HEK293 (cell line): Measurements from ENCODE around the gene RND2.

Source experiments
- BCL11A ChIP-seq: fragments of 450-650 bp; formaldehyde crosslinking; IDR thresholded peaks from 2 replicates; pipeline ENCODE4 v1.5.1; 2016; ENCODE audit warnings: low read depth, missing biosample characterization, missing genetic modification characterization
- FEZF1 ChIP-seq: fragments of 450-650 bp; formaldehyde crosslinking; IDR thresholded peaks from 2 replicates; pipeline ENCODE4 v1.5.1; 2016; ENCODE audit warnings: missing biosample characterization, missing genetic modification characterization
- HOXC10 ChIP-seq: sonication (generic); formaldehyde crosslinking; IDR thresholded peaks from 2 replicates; pipeline ENCODE4 v1.8.1; 2023; ENCODE audit warnings: mild to moderate bottlenecking, missing genetic modification reagents
- KLF7 ChIP-seq: fragments of 450-650 bp; formaldehyde crosslinking; IDR thresholded peaks from 2 replicates; pipeline ENCODE4 v1.5.1; 2016; ENCODE audit warnings: missing biosample characterization, missing genetic modification characterization, borderline replicate concordance
- KLF8 ChIP-seq: fragments of 450-650 bp; formaldehyde crosslinking; IDR thresholded peaks from 2 replicates; pipeline ENCODE4 v1.5.1; 2016; ENCODE audit warnings: missing biosample characterization, missing genetic modification characterization
- YY2 ChIP-seq: fragments of 450-650 bp; formaldehyde crosslinking; IDR thresholded peaks from 2 replicates; pipeline ENCODE4 v1.5.1; 2016; ENCODE audit warnings: missing biosample characterization, missing genetic modification characterization
- ZBTB8A ChIP-seq: fragments of 450-650 bp; formaldehyde crosslinking; IDR thresholded peaks from 2 replicates; pipeline ENCODE4 v1.5.1; 2016; ENCODE audit warnings: missing biosample characterization, missing genetic modification characterization
- ZFP37 ChIP-seq: fragments of 450-650 bp; formaldehyde crosslinking; IDR thresholded peaks from 2 replicates; pipeline ENCODE4 v1.5.1; 2016; ENCODE audit warnings: missing biosample characterization, missing genetic modification characterization
- ZNF133 ChIP-seq: fragments of 450-650 bp; formaldehyde crosslinking; IDR thresholded peaks from 2 replicates; pipeline ENCODE4 v1.5.1; 2016; ENCODE audit warnings: missing biosample characterization, missing genetic modification characterization
- ZNF146 ChIP-seq: fragments of 450-650 bp; formaldehyde crosslinking; IDR thresholded peaks from 2 replicates; pipeline ENCODE4 v1.5.1; 2016; ENCODE audit warnings: missing biosample characterization, missing genetic modification characterization
- ZNF169 ChIP-seq: fragments of 450-650 bp; formaldehyde crosslinking; IDR thresholded peaks from 2 replicates; pipeline ENCODE4 v1.5.1; 2016; ENCODE audit warnings: missing biosample characterization, missing genetic modification characterization
- ZNF280C ChIP-seq: fragments of 450-650 bp; formaldehyde crosslinking; IDR thresholded peaks from 2 replicates; pipeline ENCODE4 v1.5.1; 2016; ENCODE audit warnings: missing biosample characterization, missing genetic modification characterization
- ZNF350 ChIP-seq: fragments of 450-650 bp; formaldehyde crosslinking; IDR thresholded peaks from 2 replicates; pipeline ENCODE4 v1.5.0; 2017; ENCODE audit warnings: missing biosample characterization, mild to moderate bottlenecking, missing genetic modification characterization
- ZNF354C ChIP-seq: fragments of 450-650 bp; formaldehyde crosslinking; IDR thresholded peaks from 2 replicates; pipeline ENCODE4 v1.5.1; 2016; ENCODE audit warnings: missing biosample characterization, missing genetic modification characterization, low read depth, borderline replicate concordance
- ZNF366 ChIP-seq: fragments of 450-650 bp; formaldehyde crosslinking; conservative IDR thresholded peaks from 2 replicates; pipeline ENCODE4 v1.5.1; 2016; ENCODE audit warnings: missing biosample characterization, missing genetic modification characterization
- ZNF404 ChIP-seq: fragments of 450-650 bp; formaldehyde crosslinking; IDR thresholded peaks from 2 replicates; pipeline ENCODE4 v1.5.1; 2017; ENCODE audit warnings: missing biosample characterization, missing genetic modification characterization
- ZNF423 ChIP-seq: fragments of 450-650 bp; formaldehyde crosslinking; IDR thresholded peaks from 2 replicates; pipeline ENCODE4 v1.5.1; 2016; ENCODE audit warnings: missing biosample characterization, missing genetic modification characterization
- ZNF426 ChIP-seq: fragments of 450-650 bp; formaldehyde crosslinking; IDR thresholded peaks from 2 replicates; pipeline ENCODE4 v1.5.1; 2017; ENCODE audit warnings: missing biosample characterization, missing genetic modification characterization, mild to moderate bottlenecking, inconsistent platforms, moderate library complexity
- ZNF488 ChIP-seq: fragments of 450-650 bp; formaldehyde crosslinking; IDR thresholded peaks from 2 replicates; pipeline ENCODE4 v1.5.1; 2016; ENCODE audit warnings: missing biosample characterization, missing genetic modification characterization
- ZNF544 ChIP-seq: fragments of 450-650 bp; formaldehyde crosslinking; IDR thresholded peaks from 2 replicates; pipeline ENCODE4 v1.5.0; 2017; ENCODE audit warnings: missing biosample characterization, missing genetic modification characterization
- ZNF549 ChIP-seq: fragments of 450-650 bp; IDR thresholded peaks from 2 replicates; pipeline ENCODE4 v1.5.1; 2018; ENCODE audit warnings: missing biosample characterization, missing genetic modification characterization, mild to moderate bottlenecking, inconsistent platforms, moderate library complexity
- ZNF571 ChIP-seq: fragments of 450-650 bp; formaldehyde crosslinking; IDR thresholded peaks from 2 replicates; pipeline ENCODE4 v1.5.0; 2017; ENCODE audit warnings: missing biosample characterization, missing genetic modification characterization
- ZNF600 ChIP-seq: fragments of 450-650 bp; formaldehyde crosslinking; IDR thresholded peaks from 2 replicates; pipeline ENCODE4 v1.5.1; 2016; ENCODE audit warnings: missing biosample characterization, missing genetic modification characterization
- ZNF664 ChIP-seq: fragments of 450-650 bp; formaldehyde crosslinking; IDR thresholded peaks from 2 replicates; pipeline ENCODE4 v1.5.1; 2016; ENCODE audit warnings: missing biosample characterization, missing genetic modification characterization
- ZNF670 ChIP-seq: fragments of 450-650 bp; formaldehyde crosslinking; IDR thresholded peaks from 2 replicates; pipeline ENCODE4 v1.5.1; 2016; ENCODE audit warnings: missing biosample characterization, missing genetic modification characterization, low read depth
- ZNF701 ChIP-seq: fragments of 450-650 bp; formaldehyde crosslinking; IDR thresholded peaks from 2 replicates; pipeline ENCODE4 v1.5.1; 2016; ENCODE audit warnings: missing biosample characterization, missing genetic modification characterization
- ZNF747 ChIP-seq: fragments of 450-650 bp; formaldehyde crosslinking; IDR thresholded peaks from 2 replicates; pipeline ENCODE4 v1.5.1; 2016; ENCODE audit warnings: missing biosample characterization, missing genetic modification characterization
- ZNF830 ChIP-seq: fragments of 450-650 bp; IDR thresholded peaks from 2 replicates; pipeline ENCODE4 v1.5.0; 2018; ENCODE audit warnings: missing biosample characterization, missing genetic modification characterization, low read depth, mild to moderate bottlenecking, moderate library complexity
- ZSCAN30 ChIP-seq: fragments of 450-650 bp; IDR thresholded peaks from 2 replicates; pipeline ENCODE4 v1.5.1; 2018; ENCODE audit warnings: missing biosample characterization, mild to moderate bottlenecking, missing genetic modification characterization, moderate library complexity
- ZSCAN4 ChIP-seq: fragments of 450-650 bp; formaldehyde crosslinking; IDR thresholded peaks from 2 replicates; pipeline ENCODE4 v1.5.1; 2017; ENCODE audit warnings: missing biosample characterization, missing genetic modification characterization
- TF ChIP-seq, protein P1 (sequence below): sonication (generic); formaldehyde crosslinking; IDR thresholded peaks from 2 replicates; pipeline ENCODE4 v1.8.1; 2022; ENCODE audit warnings: mild to moderate bottlenecking, moderate library complexity, missing genetic modification reagents
- TF ChIP-seq, protein P2 (sequence below): fragments of 450-650 bp; formaldehyde crosslinking; IDR thresholded peaks from 2 replicates; pipeline ENCODE4 v1.5.1; 2016; ENCODE audit warnings: missing biosample characterization, missing genetic modification characterization

RND2 gene

GRCh38 chr17:43020789-43021740, 4.0 kb upstream of the RND2 start (continued):
- TF ChIP-seq ZFP37 (no peak), ZNF133 (tag by site-specific recombination) (no peak), ZNF488 (no peak), FEZF1 (tag by site-specific recombination) (no peak), ZNF280C (no peak), ZSCAN30 (tag by site-specific recombination) (no peak), ZNF366 (tag by site-specific recombination) (0 out of 2 replicates have a peak, but pooled peaks have one; percentile 8), ZNF664 (tag by site-specific recombination) (no peak), ZNF544 (tag by site-specific recombination) (no peak), HOXC10 (CRISPR knock-in tag) (no peak), ZNF146 (tag by site-specific recombination) (no peak), ZNF426 (tag by site-specific recombination) (no peak), KLF7 (tag by site-specific recombination) (peak; percentile 65; the same call in 1 of the 2 replicates), ZNF701 (tag by site-specific recombination) (no peak), ZNF354C (tag by site-specific recombination) (no peak), ZNF423 (tag by site-specific recombination) (no peak), ZNF404 (tag by site-specific recombination) (no peak), KLF8 (tag by site-specific recombination) (peak; percentile 19), ZNF549 (no peak), ZNF169 (tag by site-specific recombination) (no peak), ZBTB8A (tag by site-specific recombination) (no peak), YY2 (no peak), BCL11A (0 out of 2 replicates have a peak, but pooled peaks have one; percentile 13), ZSCAN4 (no peak), ZNF350 (tag by site-specific recombination) (no peak), ZNF670 (tag by site-specific recombination) (no peak), ZNF747 (tag by site-specific recombination) (no peak), ZNF571 (no peak), ZNF600 (no peak), ZNF830 (no peak)
- TF ChIP-seq, protein P1, sequence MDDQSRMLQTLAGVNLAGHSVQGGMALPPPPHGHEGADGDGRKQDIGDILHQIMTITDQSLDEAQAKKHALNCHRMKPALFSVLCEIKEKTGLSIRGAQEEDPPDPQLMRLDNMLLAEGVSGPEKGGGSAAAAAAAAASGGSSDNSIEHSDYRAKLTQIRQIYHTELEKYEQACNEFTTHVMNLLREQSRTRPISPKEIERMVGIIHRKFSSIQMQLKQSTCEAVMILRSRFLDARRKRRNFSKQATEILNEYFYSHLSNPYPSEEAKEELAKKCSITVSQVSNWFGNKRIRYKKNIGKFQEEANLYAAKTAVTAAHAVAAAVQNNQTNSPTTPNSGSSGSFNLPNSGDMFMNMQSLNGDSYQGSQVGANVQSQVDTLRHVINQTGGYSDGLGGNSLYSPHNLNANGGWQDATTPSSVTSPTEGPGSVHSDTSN (CRISPR knock-in tag), result no peak
- TF ChIP-seq, protein P2, sequence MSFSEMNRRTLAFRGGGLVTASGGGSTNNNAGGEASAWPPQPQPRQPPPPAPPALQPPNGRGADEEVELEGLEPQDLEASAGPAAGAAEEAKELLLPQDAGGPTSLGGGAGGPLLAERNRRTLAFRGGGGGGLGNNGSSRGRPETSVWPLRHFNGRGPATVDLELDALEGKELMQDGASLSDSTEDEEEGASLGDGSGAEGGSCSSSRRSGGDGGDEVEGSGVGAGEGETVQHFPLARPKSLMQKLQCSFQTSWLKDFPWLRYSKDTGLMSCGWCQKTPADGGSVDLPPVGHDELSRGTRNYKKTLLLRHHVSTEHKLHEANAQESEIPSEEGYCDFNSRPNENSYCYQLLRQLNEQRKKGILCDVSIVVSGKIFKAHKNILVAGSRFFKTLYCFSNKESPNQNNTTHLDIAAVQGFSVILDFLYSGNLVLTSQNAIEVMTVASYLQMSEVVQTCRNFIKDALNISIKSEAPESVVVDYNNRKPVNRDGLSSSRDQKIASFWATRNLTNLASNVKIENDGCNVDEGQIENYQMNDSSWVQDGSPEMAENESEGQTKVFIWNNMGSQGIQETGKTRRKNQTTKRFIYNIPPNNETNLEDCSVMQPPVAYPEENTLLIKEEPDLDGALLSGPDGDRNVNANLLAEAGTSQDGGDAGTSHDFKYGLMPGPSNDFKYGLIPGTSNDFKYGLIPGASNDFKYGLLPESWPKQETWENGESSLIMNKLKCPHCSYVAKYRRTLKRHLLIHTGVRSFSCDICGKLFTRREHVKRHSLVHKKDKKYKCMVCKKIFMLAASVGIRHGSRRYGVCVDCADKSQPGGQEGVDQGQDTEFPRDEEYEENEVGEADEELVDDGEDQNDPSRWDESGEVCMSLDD (tag by site-specific recombination), result peak; percentile 84
